K562 treated with DMSO at 1 percent for 12 hours (cell line): ENCODE results near the gene SNRPB. TPM values are rescaled to one million over a fixed set of nuclear protein-coding genes. Genes with fewer than 3 reads are reported as not detected.

Experiments used
- total RNA-seq: library from RNA; unstranded; fragments of 300-600 nt; gene quantifications from 2 replicates; pipeline ENCODE4 v1.2.3, GENCODE V29; 2022; ENCODE audit not compliant: insufficient read depth

Gene SNRPB
- total RNA-seq, result 407 and 559 TPM in 2 replicates

DNA sequence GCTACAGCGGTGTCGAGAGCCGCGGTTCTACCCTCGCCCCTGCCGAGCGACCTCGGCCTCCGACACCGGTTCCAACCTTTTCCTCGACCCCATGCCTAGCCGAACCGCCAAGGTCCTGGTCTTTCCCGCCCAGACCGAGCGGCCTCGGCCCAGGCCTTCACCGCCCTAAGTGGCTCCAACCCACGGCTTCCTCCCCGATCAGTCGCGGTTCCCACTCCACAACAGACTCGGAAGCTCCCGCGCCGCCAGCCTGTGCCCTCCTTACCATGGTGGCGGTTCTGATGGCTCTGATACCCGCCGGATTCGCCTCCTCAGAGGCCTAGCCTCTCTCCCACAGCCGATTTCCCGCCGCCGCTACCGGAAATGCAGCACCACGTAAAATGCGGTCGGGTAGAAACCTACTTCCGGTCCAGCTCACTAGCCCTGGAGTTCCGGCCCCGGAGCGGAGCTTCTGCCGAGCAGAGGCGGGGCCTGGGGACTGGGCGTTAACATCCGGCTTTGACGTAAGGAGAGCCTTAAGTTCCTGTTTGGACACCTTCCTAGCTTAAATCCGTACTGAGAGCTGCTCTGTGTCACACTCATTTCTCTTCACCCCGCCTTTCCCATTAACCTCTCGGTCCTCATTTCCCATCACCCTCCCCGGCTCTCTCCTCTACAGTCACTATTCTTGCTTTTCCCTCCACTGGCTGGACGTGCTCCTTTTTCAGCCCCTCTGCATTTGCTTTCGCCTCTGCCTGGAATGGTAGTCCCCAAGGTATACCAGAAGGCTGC, at the start of gene SNRPB:
Gene SNRPB (minus strand): TSS at position 367 of the 771 bp plus-strand sequence. CDS start 99 bp downstream, at position 268.

DNA sequence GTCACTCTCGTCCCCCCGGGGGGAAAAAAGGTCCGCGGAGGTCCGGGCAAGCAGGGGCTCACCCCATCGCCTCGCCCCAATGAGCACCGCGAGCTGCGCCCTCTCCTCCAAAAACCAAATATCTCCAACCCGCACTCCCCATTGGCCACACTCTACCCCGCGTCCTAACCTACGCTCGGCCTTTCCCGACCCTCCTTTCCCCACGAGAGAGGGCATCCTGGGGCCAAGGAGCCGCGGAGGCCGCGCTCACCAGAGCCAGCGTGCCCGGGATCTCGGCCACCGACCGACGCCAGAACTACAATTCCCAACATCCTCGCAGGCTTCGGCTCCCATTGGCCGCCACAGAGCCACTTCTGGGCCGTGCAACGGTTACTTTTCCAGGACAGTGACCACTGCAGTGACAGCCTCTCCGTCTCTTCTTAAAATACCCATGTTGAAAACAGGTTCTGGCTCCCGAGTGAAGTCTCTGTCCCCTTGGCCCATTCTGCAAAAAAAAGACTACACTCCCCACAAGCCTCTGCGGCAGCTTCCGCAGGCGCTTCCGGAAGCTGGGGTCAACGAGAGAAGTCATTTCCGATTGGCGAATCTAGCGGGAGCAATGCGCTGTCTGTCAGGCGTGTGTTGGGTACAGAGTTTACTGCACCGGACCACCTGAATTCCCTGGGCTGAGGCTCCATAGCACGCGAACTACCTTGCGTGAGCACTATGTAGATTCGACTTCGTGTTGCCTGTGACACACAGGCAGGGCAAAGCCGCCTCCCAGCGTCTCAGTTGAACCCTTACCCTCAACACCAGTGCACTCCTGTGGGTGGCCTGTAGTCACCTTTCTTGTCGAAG, 38.3 kb upstream of the SNRPB start, which contains the start of gene ZNF343:
Gene ZNF343 (minus strand): TSS at position 285 of the 837 bp plus-strand sequence. CDS start 15,020 bp downstream, outside the sequence.

Other genes with a start within 250 kb of the SNRPB start
- gene TGM3, start 174.8 kb downstream of the SNRPB start, total RNA-seq, result not detected in 2 replicates
- gene TGM6, start 89.9 kb downstream of the SNRPB start, total RNA-seq, result not detected in 2 replicates
- 3.3 and 4.6 TPM in 2 replicates for gene ZNF343, start 38.1 kb upstream of the SNRPB start, total RNA-seq
- gene TMC2, start 65.8 kb upstream of the SNRPB start, total RNA-seq, result not detected in 2 replicates
- 59.1 and 93.3 TPM in 2 replicates for gene NOP56, start 181.8 kb upstream of the SNRPB start, total RNA-seq
- gene IDH3B, start 193.4 kb upstream of the SNRPB start, total RNA-seq, result 84.6 and 85.4 TPM in 2 replicates
- gene EBF4, start 222.0 kb upstream of the SNRPB start, total RNA-seq, result 0.28 TPM in 1 of 2 replicates, not detected in the other